Activated T-helper 1 cell treated with anti-CD3 and anti-CD28 coated beads, Interleukin-12 subunit alpha, Interleukin-12 subunit beta, Interleukin-2, Interleukin-4 antibody, amounts not matched to agents 30 ng/mL and 10 ng/mL and 1 ng/mL, durations not matched to agents 14 hours and 24 hours and 36 hours (primary cell): ENCODE measurements around the gene FAM222B. TPM values are rescaled to one million over a fixed set of nuclear protein-coding genes. Genes with fewer than 3 reads are reported as not detected.

Experiments used
- DNase-seq: peaks from one replicate; pipeline ENCODE4 v3.0.0; 2021; ENCODE audit warnings: low spot score
- H3K27ac Mint-ChIP-seq: one replicate; pipeline ENCODE4 v1.8.0; 2021; ENCODE audit warnings: mild to moderate bottlenecking, mixed read lengths
- H3K27me3 Mint-ChIP-seq: one replicate; pipeline ENCODE4 v1.8.0; 2022; ENCODE audit warnings: mild to moderate bottlenecking, moderate library complexity, mixed read lengths; ENCODE audit not compliant: insufficient read depth
- H3K36me3 Mint-ChIP-seq: one replicate; pipeline ENCODE4 v1.8.0; 2021; ENCODE audit warnings: low read depth, mixed read lengths
- H3K4me1 Mint-ChIP-seq: one replicate; pipeline ENCODE4 v1.8.0; 2021; ENCODE audit warnings: low read depth, mixed read lengths
- H3K4me3 Mint-ChIP-seq: one replicate; pipeline ENCODE4 v1.8.0; 2021; ENCODE audit warnings: mild to moderate bottlenecking, moderate library complexity, mixed read lengths
- H3K9me3 Mint-ChIP-seq: one replicate; pipeline ENCODE4 v1.8.0; 2021; ENCODE audit warnings: mixed read lengths
- intact Hi-C: fragments of 100-400 bp; cut with micrococcal nuclease; formaldehyde crosslinking; loops from one replicate; pipeline ENCODE4 v1.15.1; 2024
- total RNA-seq: library from RNA; stranded (reverse); gene quantifications from 2 replicates; pipeline ENCODE4 v1.2.3, GENCODE V29; 2022

FAM222B gene
- total RNA-seq, 1 donor from 2014 or later: 27.5 TPM

- intact Hi-C loops: no loop called here
- Mint-ChIP-seq H3K4me3 (no peak overlapping the region), H3K36me3 (peaks cover 8% of the 10 kb centered on the region), H3K27ac (no peak overlapping the region), H3K4me1 (peaks cover 6% of the 10 kb centered on the region), H3K9me3 (no peaks in the 10 kb centered on the region), H3K27me3 (no peaks in the 10 kb centered on the region)
- no peak for DNase-seq
Measured at GRCh38 chr17:28864991-28865849, 22.6 kb upstream of the FAM222B start.

DNA sequence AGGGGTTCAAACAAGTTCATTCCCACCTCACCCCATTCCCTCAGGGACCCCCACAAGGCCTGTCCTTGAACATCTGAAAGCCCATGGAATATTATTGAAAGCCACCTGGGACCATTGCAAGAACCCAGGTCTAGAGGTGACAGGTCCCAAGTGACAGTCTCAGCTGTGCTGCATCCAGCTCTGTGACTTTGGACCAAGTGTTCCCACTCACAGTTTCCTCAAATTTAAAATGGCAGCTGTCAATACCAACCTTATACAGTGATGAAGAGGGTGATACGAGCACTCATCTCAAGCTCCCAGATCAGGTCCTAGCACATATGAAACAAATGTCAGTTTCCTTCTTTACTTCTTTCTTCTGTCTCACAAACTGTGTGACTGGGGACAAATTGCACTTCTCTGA is 21.4 kb upstream of the FAM222B start:
- Mint-ChIP-seq H3K27me3 (no peaks in the 10 kb centered on the region), H3K9me3 (no peaks in the 10 kb centered on the region), H3K27ac (no peak overlapping the region), H3K4me1 (peaks cover 6% of the 10 kb centered on the region), H3K4me3 (no peak overlapping the region), H3K36me3 (peaks cover 10% of the 10 kb centered on the region)
- intact Hi-C loops: no loop called here
- no peak for DNase-seq

DNA sequence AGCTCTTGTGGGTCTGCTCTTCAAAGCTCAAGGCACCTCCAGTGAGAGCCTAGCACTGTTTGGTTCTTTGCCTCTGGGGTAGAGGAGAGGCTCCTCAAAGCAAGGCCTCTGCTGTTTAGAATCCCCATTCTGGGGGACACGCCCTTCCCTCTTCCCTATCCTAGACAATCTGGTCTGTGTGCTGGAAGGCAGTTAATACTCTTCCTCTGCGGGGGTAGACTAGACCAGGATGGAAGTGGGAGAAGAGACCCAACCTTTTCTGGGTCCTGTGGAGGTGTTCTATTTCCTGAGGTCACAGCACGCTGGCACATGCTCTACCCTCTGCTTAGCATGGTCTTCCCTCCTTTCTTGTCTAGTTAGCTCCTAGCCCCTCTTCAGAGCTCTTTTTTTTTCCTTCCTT is 20.0 kb upstream of the FAM222B start:
- no peak for DNase-seq
- Mint-ChIP-seq H3K27ac (no peak overlapping the region), H3K27me3 (no peaks in the 10 kb centered on the region), H3K4me1 (peaks cover 15% of the 10 kb centered on the region), H3K4me3 (no peak overlapping the region), H3K9me3 (no peaks in the 10 kb centered on the region), H3K36me3 (peaks cover 21% of the 10 kb centered on the region)
- intact Hi-C loops: no loop called here

GRCh38 chr17:28861393-28862203 is 19.0 kb upstream of the FAM222B start:
- intact Hi-C loops: no loop called here
- Mint-ChIP-seq H3K9me3 (no peaks in the 10 kb centered on the region), H3K4me1 (peaks cover 15% of the 10 kb centered on the region), H3K27me3 (no peaks in the 10 kb centered on the region), H3K27ac (no peak overlapping the region), H3K36me3 (peaks cover 21% of the 10 kb centered on the region), H3K4me3 (no peak overlapping the region)
- no peak for DNase-seq

- Mint-ChIP-seq H3K27me3 (no peaks in the 10 kb centered on the region), H3K4me1 (peaks cover 14% of the 10 kb centered on the region), H3K27ac (no peak overlapping the region), H3K36me3 (peaks cover 21% of the 10 kb centered on the region), H3K4me3 (no peak overlapping the region), H3K9me3 (no peaks in the 10 kb centered on the region)
- no peak for DNase-seq
- intact Hi-C loops: no loop called here
Measured at GRCh38 chr17:28860363-28860808, 17.8 kb upstream of the FAM222B start.

DNA sequence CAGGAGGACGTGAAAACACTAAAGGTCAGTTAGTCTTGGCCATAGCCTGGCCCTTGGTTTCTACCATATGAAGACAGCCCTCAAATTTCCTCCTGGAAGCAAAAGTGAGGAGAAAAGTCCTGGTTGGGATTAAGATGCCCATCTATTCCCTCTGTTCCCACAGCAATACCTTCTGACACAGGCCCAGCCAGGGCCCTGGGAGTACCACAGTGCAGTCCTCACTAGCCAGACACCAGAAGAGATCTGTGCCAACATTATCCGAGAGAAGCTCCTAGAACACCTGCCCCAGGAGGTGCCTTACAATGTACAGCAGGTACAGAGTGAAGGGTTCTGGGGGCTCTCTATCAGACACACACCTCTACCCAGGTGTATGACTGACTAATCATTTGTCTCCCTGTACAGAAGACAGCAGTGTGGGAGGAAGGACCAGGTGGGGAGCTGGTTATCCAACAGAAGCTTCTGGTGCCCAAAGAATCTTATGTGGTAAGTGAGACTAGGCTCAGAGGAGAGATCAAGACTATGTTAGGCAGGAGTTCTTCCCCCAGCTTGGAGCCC is 16.3 kb upstream of the FAM222B start:
- peak overlapping the region; percentile 40 for H3K27ac Mint-ChIP-seq
- no peak overlapping the region for H3K4me3 Mint-ChIP-seq
- no peak for DNase-seq
- no peaks in the 10 kb centered on the region for H3K27me3 Mint-ChIP-seq
- intact Hi-C loops: no loop called here
- H3K9me3 Mint-ChIP-seq: no peaks in the 10 kb centered on the region
- peaks cover 14% of the 10 kb centered on the region for H3K4me1 Mint-ChIP-seq
- H3K36me3 Mint-ChIP-seq: peaks cover 21% of the 10 kb centered on the region

GRCh38 chr17:28857905-28858800 is 15.6 kb upstream of the FAM222B start:
- H3K4me3 Mint-ChIP-seq: peak overlapping the region; percentile 56
- H3K27me3 Mint-ChIP-seq: no peaks in the 10 kb centered on the region
- peaks cover 21% of the 10 kb centered on the region for H3K36me3 Mint-ChIP-seq
- peaks cover 14% of the 10 kb centered on the region for H3K4me1 Mint-ChIP-seq
- H3K9me3 Mint-ChIP-seq: no peaks in the 10 kb centered on the region
- no peak for DNase-seq
- peak overlapping the region; percentile 66 for H3K27ac Mint-ChIP-seq
- intact Hi-C loops: no loop called here

DNA sequence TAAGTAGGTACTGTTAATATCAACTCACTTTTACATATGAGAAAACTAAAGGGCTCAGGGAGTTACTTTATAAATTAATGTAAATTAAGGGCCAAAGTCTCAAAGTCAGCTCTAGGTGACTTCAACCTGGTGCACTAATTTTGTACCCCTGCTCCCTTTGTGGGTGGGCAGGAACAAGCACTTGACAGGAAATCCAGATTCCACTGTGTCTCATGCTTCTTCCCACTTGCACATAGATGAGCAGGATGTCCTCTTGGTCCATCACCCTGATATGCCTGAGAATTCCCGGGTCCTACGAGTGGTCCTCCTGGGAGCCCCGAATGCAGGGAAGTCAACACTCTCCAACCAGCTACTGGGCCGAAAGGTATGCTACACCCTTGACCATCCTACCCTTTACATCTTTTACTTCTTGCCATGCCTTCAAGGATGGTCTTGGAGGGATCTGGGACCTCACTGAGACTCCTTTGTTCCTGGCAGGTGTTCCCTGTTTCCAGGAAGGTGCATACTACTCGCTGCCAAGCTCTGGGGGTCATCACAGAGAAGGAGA is 13.5 kb upstream of the FAM222B start:
- H3K36me3 Mint-ChIP-seq: peaks cover 18% of the 10 kb centered on the region
- peak overlapping the region; percentile 58 for H3K27ac Mint-ChIP-seq
- H3K4me1 Mint-ChIP-seq: peaks cover 14% of the 10 kb centered on the region
- no peaks in the 10 kb centered on the region for H3K27me3 Mint-ChIP-seq
- no peak for DNase-seq
- intact Hi-C loops: no loop called here
- H3K4me3 Mint-ChIP-seq: peak overlapping the region; percentile 85
- H3K9me3 Mint-ChIP-seq: no peaks in the 10 kb centered on the region

GRCh38 chr17:28855336-28855679 is 12.7 kb upstream of the FAM222B start:
- no peaks in the 10 kb centered on the region for H3K27me3 Mint-ChIP-seq
- intact Hi-C loops: no loop called here
- peak overlapping the region; percentile 85 for H3K4me3 Mint-ChIP-seq
- H3K36me3 Mint-ChIP-seq: peaks cover 14% of the 10 kb centered on the region
- H3K9me3 Mint-ChIP-seq: no peaks in the 10 kb centered on the region
- H3K27ac Mint-ChIP-seq: peak overlapping the region; percentile 88
- DNase-seq: no peak
- peaks cover 14% of the 10 kb centered on the region for H3K4me1 Mint-ChIP-seq

DNA sequence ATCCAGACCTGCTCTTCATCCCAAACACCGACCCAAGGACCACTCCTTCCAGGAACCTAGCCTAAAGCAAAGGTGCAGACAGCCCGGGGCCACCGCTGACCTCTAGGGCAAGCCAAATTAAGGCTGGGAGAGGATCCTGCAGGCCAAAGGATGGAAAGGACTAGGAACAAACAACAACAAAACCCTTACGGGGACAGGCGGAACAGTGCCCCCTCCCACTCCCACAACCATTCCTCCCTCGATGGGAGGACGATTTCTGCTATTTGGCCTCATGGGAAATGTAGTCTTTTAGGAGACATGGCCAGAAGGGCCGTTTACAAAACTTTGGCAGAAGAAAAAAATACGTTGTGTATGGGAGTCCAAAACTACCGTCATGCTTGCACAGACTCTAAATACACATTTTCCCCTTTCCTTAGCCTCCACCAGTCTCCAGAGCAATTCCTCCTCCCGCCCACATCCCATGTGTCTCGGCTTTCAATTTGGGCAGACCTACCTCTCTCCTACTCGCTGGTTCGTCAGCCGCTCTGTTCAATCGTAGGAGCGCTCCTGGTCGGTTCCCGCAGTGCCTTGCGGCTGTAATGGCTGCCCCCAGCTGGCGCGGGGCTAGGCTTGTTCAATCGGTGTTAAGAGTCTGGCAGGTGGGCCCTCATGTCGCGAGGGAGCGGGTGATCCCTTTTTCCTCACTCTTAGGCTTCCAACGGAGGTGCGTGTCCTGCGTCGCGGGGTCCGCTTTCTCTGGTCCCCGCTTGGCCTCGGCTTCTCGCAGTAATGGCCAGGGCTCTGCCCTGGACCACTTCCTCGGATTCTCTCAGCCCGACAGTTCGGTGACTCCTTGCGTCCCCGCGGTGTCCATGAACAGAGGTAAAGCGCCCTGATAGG is 12.1 kb upstream of the FAM222B start, which contains the start of gene ERAL1:
ERAL1 (plus strand) TSS at position 560 of the 879 bp plus-strand sequence; CDS start at position 579, 19 bp downstream.
- DNase-seq: peak; percentile 82
- Mint-ChIP-seq H3K36me3 (peaks cover 13% of the 10 kb centered on the region), H3K27me3 (no peaks in the 10 kb centered on the region), H3K9me3 (no peaks in the 10 kb centered on the region), H3K27ac (peak within 1 kb of the TSS; percentile 88), H3K4me1 (peaks cover 14% of the 10 kb centered on the region), H3K4me3 (peak within 1 kb of the TSS; percentile 85)
- intact Hi-C loops: loop anchor here (1.0 kb wide), 6 partner anchors 12 to 126 kb away; partner anchors contain the start of genes FAM222B and NEK8

- no peak for DNase-seq
- H3K27ac Mint-ChIP-seq: no peak overlapping the region
- H3K4me3 Mint-ChIP-seq: peak overlapping the region; percentile 5
- H3K27me3 Mint-ChIP-seq: no peaks in the 10 kb centered on the region
- H3K36me3 Mint-ChIP-seq: peaks cover 7% of the 10 kb centered on the region
- H3K4me1 Mint-ChIP-seq: peaks cover 17% of the 10 kb centered on the region
- H3K9me3 Mint-ChIP-seq: no peaks in the 10 kb centered on the region
- intact Hi-C loops: no loop called here
Measured at GRCh38 chr17:28853295-28853694, 10.7 kb upstream of the FAM222B start.
